Epithelial cell of esophagus (primary cell): Measurements from ENCODE around the gene SLC2A2.

Source experiments
- DNase-seq: peaks from one replicate; pipeline ENCODE4 v3.0.0; 2010; ENCODE audit warnings: low read depth
- H3K4me3 ChIP-seq: 2 replicates; pipeline ENCODE4 v1.5.1; 2011; ENCODE audit warnings: mild to moderate bottlenecking, low read length, control low read depth
- CTCF ChIP-seq: IDR thresholded peaks from 2 replicates; pipeline ENCODE4 v1.5.1; 2011; ENCODE audit warnings: low read depth, mild to moderate bottlenecking, low read length, control low read depth, inconsistent platforms; ENCODE audit not compliant: insufficient read depth; ENCODE audit errors: missing control alignments

SLC2A2 gene

GRCh38 chr3:170947018-170947769 is 79.3 kb downstream of the SLC2A2 start:
- TF ChIP-seq CTCF: no peak
- H3K4me3 ChIP-seq: no peak overlapping the region
- DNase-seq: no peak
